ENCODE measurements around the gene FLNA. TPM values are rescaled to one million over a fixed set of nuclear protein-coding genes. Genes with fewer than 3 reads are reported as not detected.

The FLNA gene
- total and polyA plus RNA-seq, 5 donors from 2014 or later: 219 to 1,918 (median 277) TPM

GRCh38 chrX:154358829-154359228 lies 15.6 kb downstream of the FLNA start:
- H3K4me3 ChIP-seq (ENCODE audit: low read depth, low read length): no peak overlapping the region
- H3K36me3 ChIP-seq (ENCODE audit: control insufficient read depth, insufficient read depth, low read length): peaks cover 67% of the 10 kb centered on the region
- Mint-ChIP-seq H3K9me3 (peaks cover 0 to 6% (median 0%) of the 10 kb centered on the region in 7 donors), H3K4me1 (peaks cover 0 to 37% (median 2%) of the 10 kb centered on the region in 4 donors), H3K36me3 (peaks cover 6% of the 10 kb centered on the region), H3K4me3 (peak overlapping the region in 1 of 4 donors; percentile 22), H3K27ac (peak overlapping the region in 1 of 3 donors; percentile 77), H3K27me3 (no peaks in the 10 kb centered on the region)
- ATAC-seq (ENCODE audit: low read depth in 2 of 2) (no peak), DNase-seq (no peak)
- no peaks in the 10 kb centered on the region for H3K27me3 ChIP-seq (ENCODE audit: control insufficient read depth, insufficient read depth, low read length)
- H3K9me3 ChIP-seq (ENCODE audit: control insufficient read depth in 2 of 2, low read length in 2 of 2): no peaks in the 10 kb centered on the region
- peaks cover 76% of the 10 kb centered on the region for H3K4me1 ChIP-seq (ENCODE audit: control insufficient read depth, insufficient read depth, low read length, poor library complexity, severe bottlenecking)
- H3K27ac ChIP-seq (ENCODE audit: insufficient read depth, low read length, poor library complexity, severe bottlenecking): no peak overlapping the region

- no peaks in the 10 kb centered on the region for H3K27me3 ChIP-seq (ENCODE audit: control insufficient read depth, insufficient read depth, low read length)
- Mint-ChIP-seq H3K9me3 (peaks cover 0 to 6% (median 0%) of the 10 kb centered on the region in 7 donors), H3K36me3 (peaks cover 6% of the 10 kb centered on the region), H3K4me1 (peaks cover 0 to 45% (median 2%) of the 10 kb centered on the region in 4 donors), H3K27me3 (no peaks in the 10 kb centered on the region), H3K4me3 (no peak overlapping the region), H3K27ac (no peak overlapping the region)
- H3K4me1 ChIP-seq (ENCODE audit: control insufficient read depth, insufficient read depth, low read length, poor library complexity, severe bottlenecking): peaks cover 84% of the 10 kb centered on the region
- peaks cover 68% of the 10 kb centered on the region for H3K36me3 ChIP-seq (ENCODE audit: control insufficient read depth, insufficient read depth, low read length)
- no peaks in the 10 kb centered on the region for H3K9me3 ChIP-seq (ENCODE audit: control insufficient read depth in 2 of 2, low read length in 2 of 2)
- ATAC-seq (ENCODE audit: low read depth in 2 of 2) (no peak), DNase-seq (no peak)
- no peak overlapping the region for H3K4me3 ChIP-seq (ENCODE audit: low read depth, low read length)
- peak overlapping the region; percentile 14 for H3K27ac ChIP-seq (ENCODE audit: insufficient read depth, low read length, poor library complexity, severe bottlenecking)
Measured at GRCh38 chrX:154358011-154358410, 16.4 kb downstream of the FLNA start.

GRCh38 chrX:154357205-154357604 lies 17.2 kb downstream of the FLNA start:
- Histone ChIP-seq H3K9me3 (ENCODE audit: control insufficient read depth in 2 of 2, low read length in 2 of 2) (no peaks in the 10 kb centered on the region), H3K27ac (ENCODE audit: insufficient read depth, low read length, poor library complexity, severe bottlenecking) (peak overlapping the region; percentile 33), H3K4me1 (ENCODE audit: control insufficient read depth, insufficient read depth, low read length, poor library complexity, severe bottlenecking) (peaks cover 87% of the 10 kb centered on the region), H3K4me3 (ENCODE audit: low read depth, low read length) (no peak overlapping the region), H3K27me3 (ENCODE audit: control insufficient read depth, insufficient read depth, low read length) (no peaks in the 10 kb centered on the region), H3K36me3 (ENCODE audit: control insufficient read depth, insufficient read depth, low read length) (peaks cover 66% of the 10 kb centered on the region)
- peaks cover 0 to 48% (median 2%) of the 10 kb centered on the region in 4 donors for H3K4me1 Mint-ChIP-seq
- peaks cover 0 to 4% (median 0%) of the 10 kb centered on the region in 7 donors for H3K9me3 Mint-ChIP-seq
- no peak overlapping the region for H3K27ac Mint-ChIP-seq
- no peaks in the 10 kb centered on the region for H3K27me3 Mint-ChIP-seq
- DNase-seq: no peak
- peak overlapping the region in 1 of 4 donors; percentile 63 for H3K4me3 Mint-ChIP-seq
- ATAC-seq (ENCODE audit: low read depth in 2 of 2): no peak
- H3K36me3 Mint-ChIP-seq: peaks cover 6% of the 10 kb centered on the region

GRCh38 chrX:154356596-154356995 lies 17.8 kb downstream of the FLNA start:
- DNase-seq (no peak), ATAC-seq (ENCODE audit: low read depth in 2 of 2) (no peak)
- H3K36me3 ChIP-seq (ENCODE audit: control insufficient read depth, insufficient read depth, low read length): peaks cover 60% of the 10 kb centered on the region
- peak overlapping the region in 1 of 3 donors; percentile 56 for H3K27ac Mint-ChIP-seq
- H3K27ac ChIP-seq (ENCODE audit: insufficient read depth, low read length, poor library complexity, severe bottlenecking): no peak overlapping the region
- H3K4me3 Mint-ChIP-seq: no peak overlapping the region
- no peaks in the 10 kb centered on the region for H3K27me3 Mint-ChIP-seq
- peaks cover 0 to 4% (median 0%) of the 10 kb centered on the region in 7 donors for H3K9me3 Mint-ChIP-seq
- H3K9me3 ChIP-seq (ENCODE audit: control insufficient read depth in 2 of 2, low read length in 2 of 2): no peaks in the 10 kb centered on the region
- peaks cover 88% of the 10 kb centered on the region for H3K4me1 ChIP-seq (ENCODE audit: control insufficient read depth, insufficient read depth, low read length, poor library complexity, severe bottlenecking)
- H3K36me3 Mint-ChIP-seq: peaks cover 6% of the 10 kb centered on the region
- no peak overlapping the region for H3K4me3 ChIP-seq (ENCODE audit: low read depth, low read length)
- H3K4me1 Mint-ChIP-seq: peaks cover 0 to 54% (median 3%) of the 10 kb centered on the region in 4 donors
- H3K27me3 ChIP-seq (ENCODE audit: control insufficient read depth, insufficient read depth, low read length): no peaks in the 10 kb centered on the region

GRCh38 chrX:154355776-154356140 lies 18.7 kb downstream of the FLNA start:
- peaks cover 0 to 60% (median 5%) of the 10 kb centered on the region in 4 donors for H3K4me1 Mint-ChIP-seq
- ATAC-seq (ENCODE audit: low read depth in 2 of 2): no peak

GRCh38 chrX:154355094-154355775 lies 19.2 kb downstream of the FLNA start:
- no peak overlapping the region for H3K4me3 Mint-ChIP-seq
- peak overlapping the region in 1 of 3 donors; percentile 83 for H3K27ac Mint-ChIP-seq
- peaks cover 0 to 62% (median 5%) of the 10 kb centered on the region in 4 donors for H3K4me1 Mint-ChIP-seq
- no peak for DNase-seq
- ATAC-seq (ENCODE audit: low read depth in 2 of 2): no peak
- Histone ChIP-seq H3K27me3 (ENCODE audit: control insufficient read depth, insufficient read depth, low read length) (no peaks in the 10 kb centered on the region), H3K4me1 (ENCODE audit: control insufficient read depth, insufficient read depth, low read length, poor library complexity, severe bottlenecking) (peaks cover 96% of the 10 kb centered on the region), H3K9me3 (ENCODE audit: control insufficient read depth in 2 of 2, low read length in 2 of 2) (no peaks in the 10 kb centered on the region), H3K4me3 (ENCODE audit: low read depth, low read length) (no peak overlapping the region), H3K36me3 (ENCODE audit: control insufficient read depth, insufficient read depth, low read length) (peaks cover 61% of the 10 kb centered on the region), H3K27ac (ENCODE audit: insufficient read depth, low read length, poor library complexity, severe bottlenecking) (no peak overlapping the region)
- peaks cover 6% of the 10 kb centered on the region for H3K36me3 Mint-ChIP-seq
- no peaks in the 10 kb centered on the region for H3K27me3 Mint-ChIP-seq
- peaks cover 0 to 4% (median 0%) of the 10 kb centered on the region in 7 donors for H3K9me3 Mint-ChIP-seq

More at GRCh38 chrX:154355776-154356140, 18.7 kb downstream of the FLNA start:
- Mint-ChIP-seq H3K27me3 (no peaks in the 10 kb centered on the region), H3K9me3 (peaks cover 0 to 4% (median 0%) of the 10 kb centered on the region in 7 donors), H3K36me3 (peaks cover 6% of the 10 kb centered on the region), H3K27ac (no peak overlapping the region), H3K4me3 (no peak overlapping the region)
- no peak overlapping the region for H3K27ac ChIP-seq (ENCODE audit: insufficient read depth, low read length, poor library complexity, severe bottlenecking)
- no peak overlapping the region for H3K4me3 ChIP-seq (ENCODE audit: low read depth, low read length)
- H3K4me1 ChIP-seq (ENCODE audit: control insufficient read depth, insufficient read depth, low read length, poor library complexity, severe bottlenecking): peaks cover 94% of the 10 kb centered on the region
- no peaks in the 10 kb centered on the region for H3K9me3 ChIP-seq (ENCODE audit: control insufficient read depth in 2 of 2, low read length in 2 of 2)
- H3K36me3 ChIP-seq (ENCODE audit: control insufficient read depth, insufficient read depth, low read length): peaks cover 61% of the 10 kb centered on the region
- no peak for DNase-seq
- no peaks in the 10 kb centered on the region for H3K27me3 ChIP-seq (ENCODE audit: control insufficient read depth, insufficient read depth, low read length)

- Mint-ChIP-seq H3K4me1 (peaks cover 0 to 69% (median 5%) of the 10 kb centered on the region in 4 donors), H3K27ac (peak overlapping the region in 1 of 3 donors; percentile 55), H3K4me3 (no peak overlapping the region), H3K36me3 (peaks cover 6% of the 10 kb centered on the region), H3K9me3 (peaks cover 0 to 4% (median 0%) of the 10 kb centered on the region in 7 donors), H3K27me3 (no peaks in the 10 kb centered on the region)
- Histone ChIP-seq H3K9me3 (ENCODE audit: control insufficient read depth in 2 of 2, low read length in 2 of 2) (no peaks in the 10 kb centered on the region), H3K4me3 (ENCODE audit: low read depth, low read length) (no peak overlapping the region), H3K27me3 (ENCODE audit: control insufficient read depth, insufficient read depth, low read length) (no peaks in the 10 kb centered on the region), H3K4me1 (ENCODE audit: control insufficient read depth, insufficient read depth, low read length, poor library complexity, severe bottlenecking) (peaks cover 98% of the 10 kb centered on the region), H3K27ac (ENCODE audit: insufficient read depth, low read length, poor library complexity, severe bottlenecking) (no peak overlapping the region), H3K36me3 (ENCODE audit: control insufficient read depth, insufficient read depth, low read length) (peaks cover 63% of the 10 kb centered on the region)
- no peak for DNase-seq
- ATAC-seq (ENCODE audit: low read depth in 2 of 2): no peak
Measured at GRCh38 chrX:154354516-154354915, 19.9 kb downstream of the FLNA start.

- Histone ChIP-seq H3K27me3 (ENCODE audit: control insufficient read depth, insufficient read depth, low read length) (no peaks in the 10 kb centered on the region), H3K4me1 (ENCODE audit: control insufficient read depth, insufficient read depth, low read length, poor library complexity, severe bottlenecking) (peaks cover 98% of the 10 kb centered on the region), H3K9me3 (ENCODE audit: control insufficient read depth in 2 of 2, low read length in 2 of 2) (no peaks in the 10 kb centered on the region), H3K4me3 (ENCODE audit: low read depth, low read length) (no peak overlapping the region), H3K36me3 (ENCODE audit: control insufficient read depth, insufficient read depth, low read length) (peaks cover 66% of the 10 kb centered on the region), H3K27ac (ENCODE audit: insufficient read depth, low read length, poor library complexity, severe bottlenecking) (no peak overlapping the region)
- no peak for DNase-seq
- no peak for ATAC-seq (ENCODE audit: low read depth in 2 of 2)
- Mint-ChIP-seq H3K36me3 (peaks cover 6% of the 10 kb centered on the region), H3K4me3 (peak overlapping the region in 2 of 4 donors; percentile 28 to 54), H3K27me3 (no peaks in the 10 kb centered on the region), H3K4me1 (peaks cover 0 to 74% (median 5%) of the 10 kb centered on the region in 4 donors), H3K9me3 (peaks cover 0 to 4% (median 0%) of the 10 kb centered on the region in 7 donors), H3K27ac (peak overlapping the region in 2 of 3 donors; percentile 6 to 55)
Measured at GRCh38 chrX:154354013-154354412, 20.4 kb downstream of the FLNA start.

All from CD4-positive, CD25-positive, alpha-beta regulatory T cell (primary cell).